SK-N-SH (cell line): ENCODE measurements around the gene TULP1. TPM values are rescaled to one million over a fixed set of nuclear protein-coding genes. Genes with fewer than 3 reads are reported as not detected.
A peak's percentile ranks its signal among the peaks of the same experiment; 100 is the strongest.

Source experiments
- CTCF ChIA-PET: fragments of 300-600, 350-600 bp; formaldehyde crosslinking; extraction: SDS; loops from one replicate; lab custom pipeline; 2021; lab: Yijun Ruan, JAX
- POLR2A ChIA-PET: fragments of 350-600 bp; sonication (Branson Sonifier 250); formaldehyde crosslinking; extraction: SDS; loops from one replicate; lab custom pipeline; 2020; ENCODE audit warnings: antibody characterized with exemption, inconsistent platforms; lab: Yijun Ruan, JAX
- DNase-seq: peaks from one replicate; pipeline ENCODE4 v3.0.0; 2012
- H2AFZ ChIP-seq: fragments of 200-600 bp; sonication (generic); 2 replicates; pipeline ENCODE4 v1.8.1; 2016; ENCODE audit warnings: antibody characterized with exemption, mild to moderate bottlenecking, low read depth
- H3F3A ChIP-seq: fragments of 200-600 bp; sonication (generic); replicated peaks from 2 replicates; pipeline ENCODE3; 2016; ENCODE audit warnings: antibody characterized with exemption, mild to moderate bottlenecking; ENCODE audit not compliant: insufficient read depth
- H3K27ac ChIP-seq, 2 experiments: fragments of 200-500 bp in 1 of 2; fragments of 200-600 bp in 1 of 2; sonication (Bioruptor generic) in 1 of 2; sonication (generic), shearing (Covaris generic) in 1 of 2; 2 replicates each; pipeline versions ENCODE4 v1.5.1 to v1.6.1; 2014 to 2016; ENCODE audit warnings: low read depth in 2 of 2, inconsistent platforms in 1 of 2, low read length in 1 of 2, mild to moderate bottlenecking in 1 of 2, mixed read lengths in 1 of 2
- H3K27me3 ChIP-seq: fragments of 200-600 bp; sonication (generic), shearing (Covaris generic); 2 replicates; pipeline ENCODE4 v1.6.1; 2016; ENCODE audit warnings: mixed run types; ENCODE audit not compliant: insufficient read depth
- H3K36me3 ChIP-seq, 2 experiments: fragments of 200-500 bp in 1 of 2; fragments of 200-600 bp in 1 of 2; sonication (Bioruptor generic) in 1 of 2; sonication (generic) in 1 of 2; replicated peaks in 1 of 2; 2 replicates each; pipeline versions ENCODE3 to v1.5.1; 2014 to 2016; ENCODE audit warnings: low read length in 1 of 2, mild to moderate bottlenecking in 1 of 2; ENCODE audit not compliant: insufficient read depth in 2 of 2, control insufficient read depth in 1 of 2
- H3K4me1 ChIP-seq, 2 experiments: fragments of 200-500 bp in 1 of 2; fragments of 200-600 bp in 1 of 2; sonication (Bioruptor generic) in 1 of 2; sonication (generic), shearing (Covaris generic) in 1 of 2; 2 replicates each; pipeline versions ENCODE4 v1.5.1 to v1.6.1; 2014 to 2016; ENCODE audit warnings: low read depth in 1 of 2, low read length in 1 of 2, mixed run types in 1 of 2; ENCODE audit not compliant: insufficient read depth in 2 of 2, control insufficient read depth in 1 of 2
- H3K4me2 ChIP-seq: fragments of 200-600 bp; sonication (generic), shearing (Covaris generic); 2 replicates; pipeline ENCODE4 v1.6.1; 2017; ENCODE audit warnings: mixed run types
- H3K4me3 ChIP-seq, 2 experiments: fragments of 200-500 bp in 1 of 2; fragments of 200-600 bp in 1 of 2; sonication (Bioruptor generic) in 1 of 2; sonication (generic), shearing (Covaris generic) in 1 of 2; 2 replicates each; pipeline versions ENCODE4 v1.5.1 to v1.8.1; 2014 to 2016; ENCODE audit warnings: low read depth in 2 of 2, inconsistent platforms in 1 of 2, low read length in 1 of 2, mild to moderate bottlenecking in 1 of 2, mixed read lengths in 1 of 2, moderate library complexity in 1 of 2
- H3K79me2 ChIP-seq: fragments of 200-600 bp; sonication (generic); 2 replicates; pipeline ENCODE4 v1.8.1; 2017; ENCODE audit warnings: mild to moderate bottlenecking; ENCODE audit not compliant: insufficient read depth
- H3K9ac ChIP-seq: fragments of 200-600 bp; sonication (generic); 2 replicates; pipeline ENCODE4 v1.6.1; 2017; ENCODE audit warnings: mixed run types
- H3K9me2 ChIP-seq: fragments of 200-600 bp; sonication (generic); 2 replicates; pipeline ENCODE4 v1.6.1; 2017; ENCODE audit warnings: mixed run types
- H3K9me3 ChIP-seq: fragments of 200-600 bp; sonication (generic); 2 replicates; pipeline ENCODE4 v1.6.1; 2017; ENCODE audit warnings: mixed run types, mild to moderate bottlenecking, moderate library complexity
- H4K20me1 ChIP-seq: fragments of 200-600 bp; sonication (generic); 2 replicates; pipeline ENCODE4 v1.6.1; 2017; ENCODE audit warnings: mild to moderate bottlenecking, mixed run types; ENCODE audit not compliant: insufficient read depth
- CHD2 ChIP-seq: fragments of 150-350 bp; IDR thresholded peaks from 2 replicates; pipeline ENCODE4 v1.6.1; 2018; ENCODE audit warnings: low read length; ENCODE audit not compliant: partially characterized antibody
- EZH2phosphoT487 ChIP-seq: fragments of 200-600 bp; sonication (generic); IDR thresholded peaks from 2 replicates; pipeline ENCODE4 v1.6.1; 2017; ENCODE audit warnings: low read depth, mixed run types, mild to moderate bottlenecking, antibody characterized with exemption, moderate library complexity, borderline replicate concordance
- FOXJ3 ChIP-seq: sonication (generic); formaldehyde crosslinking; IDR thresholded peaks from 2 replicates; pipeline ENCODE4 v1.5.1; 2020; ENCODE audit warnings: mild to moderate bottlenecking, missing genetic modification reagents
- FOXM1 ChIP-seq: IDR thresholded peaks from 2 replicates; pipeline ENCODE4 v1.4.0; 2012; ENCODE audit warnings: low read depth, mild to moderate bottlenecking
- NFIC ChIP-seq: IDR thresholded peaks from 2 replicates; pipeline ENCODE4 v1.4.0; 2012; ENCODE audit warnings: borderline replicate concordance
- POLR2AphosphoS5 ChIP-seq: IDR thresholded peaks from 2 replicates; pipeline ENCODE4 v1.6.1; 2012; ENCODE audit warnings: low read depth, low read length
- RCOR1 ChIP-seq: fragments of 150-350 bp; IDR thresholded peaks from 2 replicates; pipeline ENCODE4 v1.6.1; 2017; ENCODE audit warnings: antibody characterized with exemption, low read length
- SMC3 ChIP-seq: IDR thresholded peaks from 2 replicates; pipeline ENCODE4 v1.6.1; 2012; ENCODE audit warnings: low read depth, low read length, improper control_type of control experiment
- TCF12 ChIP-seq: IDR thresholded peaks from 2 replicates; pipeline ENCODE4 v1.4.0; 2012
- TEAD4 ChIP-seq: IDR thresholded peaks from 2 replicates; pipeline ENCODE4 v1.4.0; 2012; ENCODE audit warnings: mild to moderate bottlenecking, borderline replicate concordance; ENCODE audit not compliant: insufficient read depth
- WGBS: methylation state at CpG from one replicate; pipeline ENCODE4 v1.1.6; 2017; ENCODE audit warnings: low lambda C conversion rate; 5-methylcytosine and 5-hydroxymethylcytosine counted together
- polyA plus RNA-seq, 3 experiments: library from polyadenylated mRNA; depleted of rRNA; stranded (reverse); fragments of >200 nt; gene quantifications; 2 replicates each; pipeline ENCODE4 v1.2.3, GENCODE V29; 2012
- TF ChIP-seq, protein P1 (sequence below): IDR thresholded peaks from 2 replicates; pipeline ENCODE4 v1.6.1; 2012; ENCODE audit warnings: mild to moderate bottlenecking, low read depth, low read length, moderate library complexity
- TF ChIP-seq, protein P2 (sequence below): fragments of 150-350 bp; IDR thresholded peaks from 2 replicates; pipeline ENCODE4 v1.6.1; 2017; ENCODE audit warnings: antibody characterized with exemption, low read length, low read depth, borderline replicate concordance

TULP1 gene
- polyA plus RNA-seq, 1 of the 3 experiments (the other 2 are of a cell fraction) = not detected

- Histone ChIP-seq H3K27ac (no peak overlapping the region; a peak in 1 of 4 replicates), H3K4me1 (peaks cover 22 to 58% of the 10 kb centered on the region in 2 experiments; a peak in 2 of 4 replicates), H3K4me3 (no peak overlapping the region), H3K79me2 (peaks cover 30% of the 10 kb centered on the region; the same call in 1 of the 2 replicates), H2AFZ (no peak overlapping the region), H3F3A (peaks cover 2% of the 10 kb centered on the region), H3K9ac (no peak overlapping the region), H4K20me1 (peaks cover 21% of the 10 kb centered on the region; the same call in 1 of the 2 replicates), H3K9me2 (no peaks in the 10 kb centered on the region), H3K36me3 (no peaks in the 10 kb centered on the region), H3K27me3 (no peaks in the 10 kb centered on the region), H3K4me2 (no peak overlapping the region), H3K9me3 (no peaks in the 10 kb centered on the region)
- 81% methylated on average over 3 of the region's 7 CpGs for WGBS
- TF ChIP-seq POLR2AphosphoS5 = no peak
- no peak for TF ChIP-seq FOXJ3 (CRISPR knock-in tag)
- no peak for TF ChIP-seq SMC3
- no peak for TF ChIP-seq RCOR1
- CTCF ChIA-PET = interaction anchor here (0.6 to 1.4 kb wide), 4 partner anchors 20 to 245 kb away, joined by 3 to 5 read pairs (median 3); no protein-coding TSS in a partner anchor
- DNase-seq = peak; percentile 62
- POLR2A ChIA-PET = interaction anchor here (0.9 to 1.4 kb wide), 4 partner anchors 15 to 21 kb away, joined by 4 to 8 read pairs (median 6); no protein-coding TSS in a partner anchor
Measured at GRCh38 chr6:35492258-35492973, 20.3 kb downstream of the TULP1 start.

GRCh38 chr6:35491558-35492257, 21.0 kb downstream of the TULP1 start:
- Histone ChIP-seq H4K20me1 (peaks cover 21% of the 10 kb centered on the region; the same call in 1 of the 2 replicates), H3K27ac (peak overlapping the region in 1 of 2 experiments; percentile 22; a peak in 1 of 4 replicates), H3K4me2 (no peak overlapping the region), H3K9me2 (no peaks in the 10 kb centered on the region)
- TF ChIP-seq TCF12 = no peak
- TF ChIP-seq, all 33 proteins: peak for 0
- 78% methylated on average over 3 of the region's 5 CpGs for WGBS
- no peaks in the 10 kb centered on the region for H3K9me3 ChIP-seq
- CTCF ChIA-PET = interaction anchor here (0.6 to 1.4 kb wide), 5 partner anchors 19 to 246 kb away, joined by 3 to 5 read pairs (median 3); no protein-coding TSS in a partner anchor
- H3K9ac ChIP-seq = no peak overlapping the region
- peaks cover 35% of the 10 kb centered on the region; the same call in 1 of the 2 replicates for H3K79me2 ChIP-seq
- peaks cover 2% of the 10 kb centered on the region for H3F3A ChIP-seq
- no peak overlapping the region for H3K4me3 ChIP-seq
- H3K27me3 ChIP-seq = no peaks in the 10 kb centered on the region
- peak; percentile 51 for DNase-seq
- POLR2A ChIA-PET = interaction anchor here (0.9 to 1.4 kb wide), 4 partner anchors 14 to 21 kb away, joined by 4 to 8 read pairs (median 6); no protein-coding TSS in a partner anchor
- no peak overlapping the region for H2AFZ ChIP-seq
- H3K4me1 ChIP-seq = peaks cover 22 to 58% of the 10 kb centered on the region in 2 experiments; a peak in 2 of 4 replicates
- H3K36me3 ChIP-seq = no peaks in the 10 kb centered on the region

DNA sequence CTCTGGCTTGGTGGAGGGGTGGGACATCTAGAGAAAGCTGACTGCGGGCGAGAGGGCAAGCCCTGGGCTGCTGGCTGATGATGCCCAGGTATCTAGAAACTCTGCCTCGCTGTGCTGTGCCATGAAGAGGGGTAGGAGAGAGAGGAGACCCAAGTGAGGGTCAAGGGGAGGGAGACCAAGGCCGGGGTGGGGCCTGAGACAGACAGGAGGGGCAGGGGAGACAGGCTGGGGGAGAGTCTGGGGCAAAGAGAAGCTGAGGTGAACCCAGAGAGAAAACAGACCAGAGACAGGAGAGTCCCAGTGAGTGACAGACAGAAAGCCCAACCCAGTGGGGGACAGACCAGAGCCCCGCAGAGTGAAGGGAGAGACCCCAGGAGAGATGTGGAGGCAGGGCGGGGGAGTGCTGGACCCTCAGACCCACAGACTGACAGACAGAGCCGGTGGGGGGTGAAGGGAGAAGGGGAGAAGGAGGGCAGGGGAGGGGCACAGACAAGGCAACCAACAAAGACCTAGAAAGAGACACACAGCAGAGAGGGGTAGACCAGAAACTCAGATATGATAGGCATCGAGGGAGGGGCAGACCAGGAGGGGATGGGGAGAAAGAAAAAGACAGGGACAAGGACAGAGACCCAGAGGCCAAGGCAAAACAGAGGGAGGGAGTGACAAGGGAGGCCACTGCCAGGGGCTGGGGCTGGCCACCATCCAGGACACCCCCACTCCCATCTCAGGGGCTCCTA, 21.7 kb downstream of the TULP1 start:
- ChIA-PET POLR2A (interaction anchor here (1.1 to 1.4 kb wide), 3 partner anchors 13 to 20 kb away, joined by 4 to 7 read pairs (median 6); no protein-coding TSS in a partner anchor), CTCF (interaction anchor here (1.0 to 1.2 kb wide), 2 partner anchors 18 to 41 kb away, joined by 3 to 5 read pairs; no protein-coding TSS in a partner anchor)
- Histone ChIP-seq H3K27me3 (no peaks in the 10 kb centered on the region), H3K9ac (no peak overlapping the region), H3K4me1 (peaks cover 22 to 57% of the 10 kb centered on the region in 2 experiments; a peak in 2 of 4 replicates), H3K9me2 (no peaks in the 10 kb centered on the region), H3K4me3 (no peak overlapping the region), H3K9me3 (no peaks in the 10 kb centered on the region), H3K27ac (no peak overlapping the region), H4K20me1 (peaks cover 21% of the 10 kb centered on the region; the same call in 1 of the 2 replicates), H3K36me3 (no peaks in the 10 kb centered on the region), H3K4me2 (no peak overlapping the region), H3K79me2 (peaks cover 35% of the 10 kb centered on the region; the same call in 1 of the 2 replicates), H3F3A (peaks cover 2% of the 10 kb centered on the region), H2AFZ (no peak overlapping the region)
- DNase-seq = no peak
- WGBS = 79% methylated on average over 8 of the region's 8 CpGs
- TF ChIP-seq CHD2 = no peak
- no peak for TF ChIP-seq NFIC
- TF ChIP-seq, protein P1, sequence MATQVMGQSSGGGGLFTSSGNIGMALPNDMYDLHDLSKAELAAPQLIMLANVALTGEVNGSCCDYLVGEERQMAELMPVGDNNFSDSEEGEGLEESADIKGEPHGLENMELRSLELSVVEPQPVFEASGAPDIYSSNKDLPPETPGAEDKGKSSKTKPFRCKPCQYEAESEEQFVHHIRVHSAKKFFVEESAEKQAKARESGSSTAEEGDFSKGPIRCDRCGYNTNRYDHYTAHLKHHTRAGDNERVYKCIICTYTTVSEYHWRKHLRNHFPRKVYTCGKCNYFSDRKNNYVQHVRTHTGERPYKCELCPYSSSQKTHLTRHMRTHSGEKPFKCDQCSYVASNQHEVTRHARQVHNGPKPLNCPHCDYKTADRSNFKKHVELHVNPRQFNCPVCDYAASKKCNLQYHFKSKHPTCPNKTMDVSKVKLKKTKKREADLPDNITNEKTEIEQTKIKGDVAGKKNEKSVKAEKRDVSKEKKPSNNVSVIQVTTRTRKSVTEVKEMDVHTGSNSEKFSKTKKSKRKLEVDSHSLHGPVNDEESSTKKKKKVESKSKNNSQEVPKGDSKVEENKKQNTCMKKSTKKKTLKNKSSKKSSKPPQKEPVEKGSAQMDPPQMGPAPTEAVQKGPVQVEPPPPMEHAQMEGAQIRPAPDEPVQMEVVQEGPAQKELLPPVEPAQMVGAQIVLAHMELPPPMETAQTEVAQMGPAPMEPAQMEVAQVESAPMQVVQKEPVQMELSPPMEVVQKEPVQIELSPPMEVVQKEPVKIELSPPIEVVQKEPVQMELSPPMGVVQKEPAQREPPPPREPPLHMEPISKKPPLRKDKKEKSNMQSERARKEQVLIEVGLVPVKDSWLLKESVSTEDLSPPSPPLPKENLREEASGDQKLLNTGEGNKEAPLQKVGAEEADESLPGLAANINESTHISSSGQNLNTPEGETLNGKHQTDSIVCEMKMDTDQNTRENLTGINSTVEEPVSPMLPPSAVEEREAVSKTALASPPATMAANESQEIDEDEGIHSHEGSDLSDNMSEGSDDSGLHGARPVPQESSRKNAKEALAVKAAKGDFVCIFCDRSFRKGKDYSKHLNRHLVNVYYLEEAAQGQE = no peak
- TF ChIP-seq, protein P2, sequence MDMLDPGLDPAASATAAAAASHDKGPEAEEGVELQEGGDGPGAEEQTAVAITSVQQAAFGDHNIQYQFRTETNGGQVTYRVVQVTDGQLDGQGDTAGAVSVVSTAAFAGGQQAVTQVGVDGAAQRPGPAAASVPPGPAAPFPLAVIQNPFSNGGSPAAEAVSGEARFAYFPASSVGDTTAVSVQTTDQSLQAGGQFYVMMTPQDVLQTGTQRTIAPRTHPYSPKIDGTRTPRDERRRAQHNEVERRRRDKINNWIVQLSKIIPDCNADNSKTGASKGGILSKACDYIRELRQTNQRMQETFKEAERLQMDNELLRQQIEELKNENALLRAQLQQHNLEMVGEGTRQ = no peak
- no peak for TF ChIP-seq TEAD4
- TF ChIP-seq FOXM1 = no peak
- no peak for TF ChIP-seq EZH2phosphoT487
